Measurements from ENCODE around the gene CPE. TPM values are rescaled to one million over a fixed set of nuclear protein-coding genes. Genes with fewer than 3 reads are reported as not detected.

The CPE gene
- total RNA-seq, 1 donor from 2014 or later: 90.4 TPM

DNA sequence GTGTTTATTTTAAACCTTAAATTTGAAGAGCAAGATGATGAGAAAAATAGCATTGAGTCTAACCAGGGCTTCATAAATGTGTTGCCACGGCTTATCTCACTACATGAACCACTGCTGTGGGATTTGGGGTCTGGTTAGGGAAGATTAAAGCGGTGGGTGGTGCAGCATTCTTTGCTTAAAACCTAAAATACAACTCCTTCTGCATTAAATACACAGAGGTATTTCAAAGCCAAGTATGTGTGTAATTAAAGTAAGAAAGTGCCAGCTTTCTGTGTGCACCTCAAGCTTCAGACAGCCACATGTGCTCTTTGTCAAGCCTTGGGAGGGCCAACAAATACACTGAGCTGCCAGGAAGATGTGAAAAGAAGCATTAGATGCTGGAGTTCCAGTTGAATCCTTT lies 128.0 kb downstream of the CPE start:
- no peak for DNase-seq (ENCODE audit: low spot score)

DNA sequence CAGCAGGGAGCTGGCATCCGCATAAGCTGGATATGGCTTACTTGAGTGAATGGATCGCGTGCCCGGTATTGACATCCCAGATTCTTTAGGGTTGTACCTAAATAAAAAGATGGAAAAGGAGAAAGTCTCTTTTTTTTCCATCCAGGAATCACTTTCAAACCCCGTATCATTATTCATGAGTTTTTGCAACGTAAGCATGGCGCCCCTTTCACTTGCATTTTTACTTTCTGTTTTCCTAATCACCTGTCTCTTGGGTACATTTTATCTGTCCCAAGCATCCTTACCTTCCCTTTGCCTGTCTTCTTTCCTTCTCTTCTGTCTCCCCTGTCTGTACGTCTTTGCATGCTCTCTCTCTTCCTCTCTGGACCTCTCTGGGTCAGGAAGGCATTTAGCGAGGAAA lies 128.6 kb downstream of the CPE start:
- DNase-seq (ENCODE audit: low spot score): no peak

DNA sequence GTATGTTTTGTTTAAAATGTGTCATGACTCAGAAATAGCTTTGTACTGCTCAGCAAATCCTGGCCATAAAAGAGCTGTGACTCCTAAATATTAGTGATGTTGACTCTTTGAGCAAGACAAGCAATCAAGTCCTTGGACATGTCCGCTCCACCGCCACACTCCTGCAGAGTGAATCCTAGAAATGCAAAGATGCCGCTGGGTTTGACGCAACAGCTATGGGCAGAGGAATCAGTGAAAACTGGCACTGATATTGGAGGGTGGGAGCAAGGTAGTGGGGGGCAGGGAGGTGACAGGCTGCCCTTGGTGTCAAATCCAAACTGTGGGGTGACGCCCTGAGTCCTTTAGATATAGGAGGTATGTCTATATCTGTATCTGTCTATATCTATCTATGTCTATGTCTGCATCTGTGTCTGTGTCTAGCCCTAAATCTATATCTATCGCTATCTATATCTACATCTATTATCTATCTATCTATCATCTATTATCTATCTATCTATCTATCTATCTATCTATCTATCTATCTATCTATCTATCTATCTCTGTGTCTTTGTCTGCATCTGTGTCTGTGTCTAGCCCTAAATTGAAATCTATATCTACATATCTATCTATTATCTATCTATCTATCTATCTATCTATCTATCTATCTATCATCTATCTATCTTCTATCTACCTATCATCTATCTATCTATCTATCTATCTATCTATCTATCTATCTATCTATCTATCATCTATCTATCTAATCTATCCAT lies 129.7 kb downstream of the CPE start:
- DNase-seq (ENCODE audit: low spot score): no peak

DNA sequence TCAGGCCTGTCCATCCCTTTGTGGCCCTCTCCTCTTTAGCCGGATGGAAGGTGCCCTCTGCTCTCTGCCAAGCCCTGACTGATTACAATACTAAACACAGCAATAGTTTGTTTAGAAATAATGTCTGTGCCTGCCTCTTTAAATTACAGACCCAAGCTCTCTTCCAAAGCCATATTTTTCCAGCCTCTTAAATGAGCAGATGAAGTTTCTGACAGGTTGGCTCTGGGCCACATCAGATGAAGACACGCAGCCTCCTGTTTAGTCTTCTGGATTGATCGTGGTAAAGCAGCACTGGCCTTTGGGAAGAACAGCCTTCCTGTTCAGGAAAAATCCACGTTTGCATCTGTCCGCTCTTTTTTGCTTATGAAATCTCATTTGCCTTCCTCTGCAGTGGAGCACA lies 133.6 kb downstream of the CPE start:
- no peak for DNase-seq (ENCODE audit: low spot score)

DNA sequence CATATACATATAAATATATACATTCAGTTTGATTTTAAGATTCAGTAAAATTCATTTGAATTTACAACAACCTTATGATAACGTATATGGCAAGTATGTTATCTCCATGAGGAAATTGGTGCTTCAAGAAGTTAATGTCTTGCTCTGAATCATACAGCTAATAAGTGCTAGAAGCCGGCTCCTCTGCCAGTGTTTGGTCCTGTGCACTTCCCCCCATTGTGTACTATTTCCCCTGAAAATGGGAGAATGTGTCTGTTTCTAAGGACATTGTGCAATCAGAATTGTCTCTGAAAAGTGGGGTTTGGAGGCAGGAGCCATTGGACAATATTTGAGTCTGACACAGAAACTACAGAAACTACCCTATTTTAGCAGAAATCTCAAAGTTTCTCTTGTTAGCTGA lies 135.9 kb downstream of the CPE start:
- no peak for DNase-seq (ENCODE audit: low spot score)

DNA sequence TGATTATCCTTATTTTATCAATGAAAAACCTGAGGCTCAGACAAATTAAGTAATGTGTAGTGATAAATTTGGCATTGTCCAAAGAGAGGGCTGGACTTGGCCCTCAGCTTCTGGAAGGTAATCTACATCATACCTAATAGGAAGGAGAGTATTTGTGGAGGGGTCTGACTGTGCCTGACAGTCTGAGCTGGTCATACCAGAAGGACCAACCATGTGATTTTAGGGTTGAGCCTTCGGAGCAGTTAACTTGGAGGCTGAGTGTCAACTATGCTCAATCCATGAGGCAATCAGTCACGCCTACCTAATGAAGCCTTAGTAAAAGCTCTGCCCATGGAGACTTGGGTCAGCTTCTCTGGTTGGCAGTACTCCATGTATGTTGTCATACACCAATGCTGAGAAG lies 136.4 kb downstream of the CPE start:
- DNase-seq (ENCODE audit: low spot score): no peak

DNA sequence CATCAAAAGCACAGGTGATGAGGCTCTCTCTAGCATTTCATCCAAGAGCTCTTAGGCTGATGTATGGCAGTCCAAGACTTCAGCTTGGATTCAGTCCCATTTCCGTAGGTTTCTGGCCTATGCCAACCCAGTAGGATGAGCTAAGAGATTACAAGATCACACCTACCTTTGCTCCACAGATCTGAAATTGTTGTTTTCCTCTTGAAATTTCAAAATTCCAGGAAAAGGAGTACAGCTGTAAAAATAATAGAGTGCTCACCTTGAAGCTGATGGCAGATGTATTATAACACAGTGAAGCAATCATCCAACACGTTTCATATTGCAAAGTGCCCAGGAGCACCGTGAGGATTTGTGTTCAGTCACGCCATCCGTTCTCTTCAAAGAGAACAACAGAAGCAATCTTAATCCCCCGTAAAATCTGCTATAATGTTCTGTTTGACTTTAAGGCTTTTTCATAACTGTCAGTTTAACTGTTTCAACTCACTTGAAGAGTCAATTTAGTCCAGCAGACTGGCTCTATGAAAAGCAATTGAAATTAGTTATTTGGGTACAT lies 137.5 kb downstream of the CPE start:
- DNase-seq (ENCODE audit: low spot score): no peak

DNA sequence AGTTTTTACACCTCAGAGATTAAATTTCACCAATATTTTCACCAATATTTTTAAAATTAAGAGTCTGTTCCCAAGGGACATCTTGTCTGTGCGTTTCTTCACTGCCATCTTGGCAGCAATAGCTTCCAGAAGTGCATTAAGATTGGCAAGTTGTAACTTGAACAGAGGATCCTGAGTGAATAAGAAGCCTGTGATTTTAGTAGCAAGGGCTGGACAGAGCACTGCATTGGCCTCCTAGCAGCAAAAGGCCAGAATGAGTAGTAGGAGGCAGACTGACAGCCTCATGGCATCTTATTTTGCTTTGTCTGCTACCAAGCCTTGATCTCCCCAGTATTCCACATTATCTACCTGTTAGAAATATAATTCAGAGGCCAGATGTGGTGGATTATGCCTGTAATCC lies 138.4 kb downstream of the CPE start:
- DNase-seq (ENCODE audit: low spot score): no peak

DNA sequence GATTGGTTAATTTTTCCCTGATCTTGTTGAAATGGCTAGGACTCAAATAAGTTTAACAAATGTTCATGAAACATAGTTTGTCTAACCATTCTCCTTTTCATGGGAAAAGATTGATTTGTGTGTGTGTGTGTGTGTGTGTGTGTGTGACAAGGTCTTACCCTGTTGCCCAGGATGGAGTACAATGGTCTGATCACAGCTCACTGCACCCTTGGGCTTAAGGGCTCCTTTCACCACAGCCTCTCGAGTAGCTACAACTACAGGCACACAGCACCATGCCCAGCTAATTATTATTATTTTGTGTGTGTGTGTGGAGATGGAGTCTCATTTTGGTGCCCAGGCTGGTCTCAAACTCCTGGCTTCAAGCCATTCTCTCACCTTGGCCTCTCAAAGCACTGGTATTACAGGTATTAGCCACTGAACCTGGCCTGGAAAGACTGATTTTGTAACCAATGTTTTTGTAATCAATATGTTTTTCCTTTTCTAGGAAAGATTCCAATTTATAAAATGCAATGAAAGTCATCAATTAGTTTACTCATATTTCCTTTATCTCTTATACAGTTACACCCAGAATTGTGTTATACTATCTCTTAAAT lies 139.3 kb downstream of the CPE start:
- DNase-seq (ENCODE audit: low spot score): no peak

DNA sequence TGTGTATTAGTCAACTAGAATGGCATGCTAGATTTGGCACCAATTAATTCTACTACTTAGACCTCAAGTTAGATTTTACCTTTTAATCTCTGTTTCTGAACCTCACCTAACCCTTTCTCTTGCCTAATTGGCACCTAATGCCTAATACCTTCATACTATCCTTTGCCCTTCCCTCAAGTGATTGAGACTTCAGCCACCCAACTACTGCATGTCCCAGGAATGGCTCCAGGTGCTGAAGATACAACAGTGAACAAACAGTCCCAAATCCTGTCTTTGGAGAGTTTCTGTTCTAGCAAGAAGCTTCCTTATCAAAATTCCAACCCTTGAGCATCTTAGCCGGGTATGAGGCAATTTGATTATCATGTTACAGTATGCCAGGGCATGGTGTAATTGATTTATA lies 139.9 kb downstream of the CPE start:
- no peak for DNase-seq (ENCODE audit: low spot score)

DNA sequence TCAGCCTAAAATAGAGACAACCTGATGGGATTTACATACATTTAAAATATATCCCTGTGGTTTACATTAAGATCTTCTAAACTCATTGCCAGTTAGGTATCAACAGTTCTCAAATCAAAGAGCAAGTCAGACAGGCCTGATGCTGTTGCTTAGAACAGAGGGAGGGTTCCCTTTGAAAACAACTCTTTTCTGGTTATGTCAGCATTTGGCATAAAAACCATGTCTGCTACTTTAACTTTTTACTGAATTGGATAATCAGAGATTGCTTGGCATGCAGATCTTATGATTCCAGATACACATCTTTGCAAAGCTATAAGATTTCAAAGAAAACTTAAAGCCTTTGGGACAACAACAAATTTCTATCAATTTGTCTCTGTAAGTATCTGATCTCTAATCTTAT lies 140.8 kb downstream of the CPE start:
- no peak for DNase-seq (ENCODE audit: low spot score)

DNA sequence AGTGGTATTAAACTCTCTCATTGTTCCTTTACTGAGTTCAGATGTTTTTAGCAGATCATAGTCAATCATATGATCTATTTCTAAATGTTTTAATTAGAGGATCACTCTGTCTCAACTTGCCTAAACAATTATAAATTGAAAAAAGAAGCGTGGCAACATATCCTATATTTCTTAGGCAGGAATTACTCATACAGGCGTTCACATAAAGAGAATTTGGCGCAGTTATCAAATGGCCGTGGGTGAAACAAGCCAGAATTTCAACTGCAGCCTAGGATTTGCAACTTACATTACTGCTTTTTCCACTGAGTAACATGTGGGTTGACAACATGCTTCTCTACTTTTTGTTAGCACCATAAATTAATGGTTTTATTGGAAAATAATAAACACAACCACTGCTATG lies 141.3 kb downstream of the CPE start:
- no peak for DNase-seq (ENCODE audit: low spot score)

DNA sequence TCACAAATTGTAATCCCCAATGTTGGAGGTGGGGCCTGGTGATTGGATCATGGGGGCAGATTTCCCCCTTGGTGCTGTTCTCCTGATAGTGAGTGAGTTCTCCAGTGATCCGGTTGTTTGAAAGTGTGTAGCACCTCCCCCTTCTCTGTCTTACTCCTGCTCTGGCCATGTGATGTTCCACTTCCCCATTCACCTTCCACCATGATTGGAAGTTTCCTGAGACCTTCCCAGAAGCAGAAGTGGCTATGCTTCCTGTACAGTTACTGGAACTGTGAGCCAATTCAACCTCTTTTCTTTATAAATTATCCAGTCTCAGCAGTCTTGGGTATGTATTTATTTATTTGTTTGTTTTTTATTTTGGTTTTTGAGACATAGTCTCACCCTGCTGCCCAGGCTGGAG lies 143.2 kb downstream of the CPE start:
- no peak for DNase-seq (ENCODE audit: low spot score)

DNA sequence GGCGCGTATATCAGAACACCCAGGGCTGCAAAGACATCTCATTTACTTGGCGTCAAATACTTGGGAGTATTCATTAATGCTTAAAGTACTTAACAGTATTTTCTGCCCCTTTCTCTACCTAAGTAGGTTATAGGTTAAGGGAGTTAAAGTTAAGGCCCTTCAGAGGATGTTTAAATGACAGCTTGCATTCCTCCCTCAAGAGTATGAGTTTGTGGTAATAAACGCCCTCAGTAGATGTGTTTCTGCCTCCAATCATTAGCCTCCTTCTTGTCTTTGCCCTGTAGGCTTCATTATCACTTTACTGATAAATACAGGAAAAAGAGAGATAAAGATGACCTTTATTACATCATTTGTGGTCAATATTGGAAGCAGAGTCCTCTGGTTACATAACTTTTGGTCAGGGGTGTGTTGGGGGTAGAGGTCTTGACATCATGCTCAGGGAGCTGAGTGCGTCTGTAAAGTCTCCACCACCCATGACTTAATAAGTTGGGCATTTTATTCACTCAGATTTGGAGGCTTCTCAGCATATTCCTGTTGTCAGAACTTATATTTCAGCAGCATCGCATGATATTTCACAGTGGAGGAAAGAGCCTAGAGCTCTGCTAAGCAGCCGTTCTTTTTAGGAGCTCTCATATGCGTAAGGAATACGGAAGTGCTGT lies 145.9 kb downstream of the CPE start:
- no peak for DNase-seq (ENCODE audit: low spot score)

DNA sequence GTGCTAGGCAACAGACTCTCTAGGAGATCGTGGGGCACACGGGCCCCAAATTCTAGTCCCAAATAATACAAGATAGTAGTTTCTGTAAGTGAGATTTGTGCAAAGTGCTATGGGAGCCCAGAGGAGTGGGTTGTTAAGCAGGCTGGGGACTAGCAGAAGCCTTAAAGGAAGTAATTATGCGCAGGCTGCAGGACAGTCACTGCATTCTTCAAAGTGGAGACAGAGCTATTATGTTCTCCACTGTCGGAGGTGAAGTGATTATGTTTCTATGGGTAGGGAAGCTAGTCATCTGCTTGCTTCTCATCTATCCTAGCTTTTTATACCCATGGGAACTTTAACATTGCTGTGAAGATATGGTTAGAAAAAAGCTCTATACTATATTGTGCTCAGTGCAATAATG lies 154.2 kb downstream of the CPE start:
- DNase-seq (ENCODE audit: low spot score): no peak

DNA sequence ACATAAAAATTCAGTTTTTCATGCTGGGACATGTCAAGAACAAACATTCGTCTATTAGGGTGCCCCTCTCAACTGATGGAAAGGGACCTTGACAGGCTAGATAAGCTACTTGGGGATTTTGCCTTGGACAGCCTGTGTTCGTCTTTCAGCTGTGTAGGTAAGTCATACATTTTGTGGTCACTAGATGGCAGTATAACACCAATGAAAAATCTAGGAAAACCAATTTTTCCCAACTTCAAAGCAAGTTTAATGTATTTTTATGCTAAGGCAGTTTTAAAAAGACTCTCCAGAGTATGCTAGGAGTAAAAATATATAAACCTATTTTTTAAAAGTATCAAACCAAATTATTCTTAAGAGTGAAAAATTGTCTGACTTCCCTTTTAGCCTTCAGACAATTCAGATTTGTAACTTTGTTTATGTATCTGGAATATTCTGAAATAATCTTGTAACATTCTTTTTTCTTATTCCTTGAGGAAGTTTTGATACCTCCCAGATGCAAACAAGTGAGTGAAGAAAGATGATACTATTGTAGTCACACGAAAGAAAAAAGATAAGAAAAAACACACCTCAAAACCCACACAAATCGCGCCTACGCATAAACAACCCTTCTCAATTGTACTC lies 158.3 kb downstream of the CPE start:
- DNase-seq (ENCODE audit: low spot score): no peak

DNA sequence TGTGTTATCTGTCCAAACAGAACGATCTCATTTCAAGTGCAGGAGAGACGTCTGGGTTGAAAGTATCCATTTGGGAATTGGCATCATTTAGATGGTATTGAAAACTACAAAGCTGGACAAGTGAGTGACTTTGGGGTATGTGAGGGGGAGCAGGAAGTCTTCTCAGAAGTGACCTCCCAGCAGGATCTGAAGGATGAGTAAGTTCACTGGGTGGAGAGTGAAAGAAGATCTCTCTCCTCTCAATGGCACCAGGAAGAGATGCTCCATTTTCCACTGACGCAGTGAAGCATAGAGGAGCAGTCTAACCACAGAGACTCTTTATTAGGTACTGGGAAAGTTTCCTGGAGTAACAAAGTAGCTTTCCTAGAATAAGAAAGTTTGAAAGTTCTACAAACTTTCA lies 161.0 kb downstream of the CPE start:
- DNase-seq (ENCODE audit: low spot score): no peak

DNA sequence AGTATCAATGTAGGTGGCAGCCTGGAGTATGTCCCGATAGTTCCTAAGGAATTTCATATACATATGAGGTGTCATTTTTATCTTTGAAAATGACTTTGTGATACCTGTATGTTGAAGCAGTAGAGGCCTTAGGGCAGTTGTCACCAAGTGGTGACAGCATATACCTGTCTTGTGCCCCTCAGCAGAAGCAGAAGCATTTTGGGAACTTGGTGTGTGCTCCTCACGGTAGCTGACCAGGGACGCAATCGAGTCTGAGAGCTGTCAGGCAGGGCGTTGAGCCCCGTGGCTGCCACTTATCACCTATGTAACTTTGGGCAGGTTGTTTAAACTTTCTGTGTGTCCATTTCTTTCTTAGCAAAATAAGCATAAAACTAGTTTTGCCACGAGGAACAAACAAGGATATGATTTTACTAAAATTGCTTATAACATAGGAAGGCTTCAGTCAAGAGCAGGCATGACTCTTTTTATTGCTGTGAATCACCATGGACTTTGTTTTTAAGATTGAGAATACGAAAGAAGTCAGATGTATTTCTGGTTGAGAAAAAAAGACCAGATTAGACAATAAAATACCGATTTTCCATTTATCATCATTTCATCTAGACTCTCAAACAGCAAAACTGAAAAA lies 161.5 kb downstream of the CPE start:
- DNase-seq (ENCODE audit: low spot score): no peak

DNA sequence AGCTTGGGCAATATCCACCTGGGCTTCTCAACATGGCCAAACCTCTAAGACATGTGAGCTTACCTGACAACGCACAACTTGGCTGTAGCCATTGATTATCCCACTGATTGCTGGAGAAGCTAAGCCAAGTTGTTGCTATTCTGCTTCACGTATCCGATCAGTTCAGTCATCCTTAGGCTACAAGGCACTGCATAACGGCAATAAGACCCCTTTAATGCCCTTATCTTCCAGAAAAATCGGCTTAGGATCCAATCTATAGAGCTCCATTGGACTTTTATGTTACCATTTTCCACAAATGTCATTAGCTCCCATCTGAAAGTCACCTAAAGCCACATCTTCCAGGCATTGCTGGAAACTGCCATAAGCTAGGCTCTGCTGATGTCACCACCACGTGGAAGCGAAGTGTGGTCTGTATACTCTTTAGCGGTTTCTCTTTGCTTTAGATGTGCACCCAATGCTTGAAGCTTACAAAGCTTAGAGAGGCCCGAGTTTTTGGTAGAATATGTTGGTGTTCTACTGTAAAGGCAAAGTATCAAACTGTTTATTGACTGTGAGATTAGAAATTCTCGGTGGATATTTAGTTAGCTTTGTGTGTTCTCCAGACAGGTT lies 163.1 kb downstream of the CPE start:
- no peak for DNase-seq (ENCODE audit: low spot score)

DNA sequence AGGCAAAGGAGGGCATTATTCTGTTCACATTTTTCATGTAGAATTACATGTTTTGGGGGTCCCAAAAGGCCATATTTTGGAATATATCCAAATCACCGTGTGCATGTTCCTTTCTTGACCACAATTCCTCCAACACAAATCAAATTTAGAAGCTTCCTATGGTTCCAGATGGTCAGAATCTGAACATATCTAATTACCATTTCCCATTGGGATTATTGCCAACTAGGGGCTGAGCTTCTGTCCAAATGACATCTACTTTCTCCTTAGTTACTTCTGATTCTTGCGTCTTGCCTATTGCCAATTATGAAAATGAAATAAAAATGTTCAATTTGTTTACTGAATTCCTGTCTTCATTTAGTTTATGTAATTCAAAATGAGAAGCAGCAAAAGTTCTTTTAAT lies 163.7 kb downstream of the CPE start:
- DNase-seq (ENCODE audit: low spot score): no peak

Data from mesenteric fat pad (tissue), 1 donor.